Trophoblast cell (in vitro differentiated cells and primary cell): ENCODE measurements around the gene ACAD9.

Experiments used
- DNase-seq, 2 donors: peaks; one replicate each; pipeline ENCODE4 v3.0.0-alpha.2; 2016
- H2AFZ ChIP-seq: 2 replicates; pipeline ENCODE4 v1.6.1; 2013; ENCODE audit warnings: low read length, moderate library complexity, mild to moderate bottlenecking; ENCODE audit not compliant: insufficient read depth, poor library complexity
- H2AK5ac ChIP-seq: 2 replicates; pipeline ENCODE4 v1.6.1; 2013; ENCODE audit warnings: mild to moderate bottlenecking, low read length
- H2BK120ac ChIP-seq: 2 replicates; pipeline ENCODE4 v1.6.1; 2013; ENCODE audit warnings: low read length, mild to moderate bottlenecking, moderate library complexity; ENCODE audit not compliant: insufficient read depth, poor library complexity
- H2BK12ac ChIP-seq: 2 replicates; pipeline ENCODE4 v1.6.1; 2013; ENCODE audit warnings: mild to moderate bottlenecking, low read length, moderate library complexity
- H2BK5ac ChIP-seq: 2 replicates; pipeline ENCODE4 v1.6.1; 2013; ENCODE audit warnings: low read length, low read depth, moderate library complexity, mild to moderate bottlenecking; ENCODE audit not compliant: poor library complexity
- H3K14ac ChIP-seq: 2 replicates; pipeline ENCODE4 v1.6.1; 2013; ENCODE audit warnings: mild to moderate bottlenecking, low read length
- H3K18ac ChIP-seq: 2 replicates; pipeline ENCODE4 v1.6.1; 2013; ENCODE audit warnings: mild to moderate bottlenecking, low read length
- H3K23ac ChIP-seq: 2 replicates; pipeline ENCODE4 v1.6.1; 2013; ENCODE audit warnings: low read length
- H3K27ac ChIP-seq: 2 replicates; pipeline ENCODE4 v1.5.1; 2013; ENCODE audit warnings: low read depth, mild to moderate bottlenecking, inconsistent platforms, low read length, moderate library complexity
- H3K27me3 ChIP-seq: 2 replicates; pipeline ENCODE4 v1.6.1; 2013; ENCODE audit warnings: inconsistent platforms, mild to moderate bottlenecking, low read length, moderate library complexity; ENCODE audit not compliant: insufficient read depth
- H3K36me3 ChIP-seq, 2 experiments: 1 replicate in 1 of 2; 2 replicates in 1 of 2; pipeline ENCODE4 v1.6.1; 2013; ENCODE audit warnings: low read length in 2 of 2, mild to moderate bottlenecking in 2 of 2, moderate library complexity in 1 of 2; ENCODE audit not compliant: insufficient read depth in 2 of 2, control insufficient read depth in 1 of 2
- H3K4ac ChIP-seq: 2 replicates; pipeline ENCODE4 v1.6.1; 2013; ENCODE audit warnings: low read depth, mild to moderate bottlenecking, low read length, moderate library complexity
- H3K4me1 ChIP-seq, 2 experiments: 1 replicate in 1 of 2; 2 replicates in 1 of 2; pipeline ENCODE4 v1.6.1; 2013; ENCODE audit warnings: low read length in 2 of 2, mild to moderate bottlenecking in 2 of 2, moderate library complexity in 1 of 2; ENCODE audit not compliant: insufficient read depth in 2 of 2, control insufficient read depth in 1 of 2
- H3K4me2 ChIP-seq: 2 replicates; pipeline ENCODE4 v1.6.1; 2013; ENCODE audit warnings: inconsistent platforms, mild to moderate bottlenecking, low read length, moderate library complexity
- H3K4me3 ChIP-seq: 2 replicates; pipeline ENCODE4 v1.5.1; 2013; ENCODE audit warnings: mild to moderate bottlenecking, low read depth, low read length, inconsistent platforms
- H3K79me1 ChIP-seq: one replicate; pipeline ENCODE4 v1.6.1; 2013; ENCODE audit warnings: low read length
- H3K79me2 ChIP-seq: 2 replicates; pipeline ENCODE4 v1.6.1; 2013; ENCODE audit warnings: low read length, mild to moderate bottlenecking; ENCODE audit not compliant: control insufficient read depth, insufficient read depth, poor library complexity
- H3K9ac ChIP-seq: 2 replicates; pipeline ENCODE4 v1.6.1; 2013; ENCODE audit warnings: mild to moderate bottlenecking, low read length
- H3K9me3 ChIP-seq: 2 replicates; pipeline ENCODE4 v1.6.1; 2013; ENCODE audit warnings: low read depth, mild to moderate bottlenecking, control low read depth, inconsistent platforms, low read length; ENCODE audit not compliant: insufficient read depth
- H4K12ac ChIP-seq: 2 replicates; pipeline ENCODE4 v1.6.1; 2013; ENCODE audit warnings: low read depth, mild to moderate bottlenecking, low read length, moderate library complexity
- H4K8ac ChIP-seq: 2 replicates; pipeline ENCODE4 v1.6.1; 2013; ENCODE audit warnings: low read depth, mild to moderate bottlenecking, low read length, moderate library complexity
- H4K91ac ChIP-seq: one replicate; pipeline ENCODE4 v1.6.1; 2013; ENCODE audit warnings: low read depth, mild to moderate bottlenecking, low read length, moderate library complexity
- WGBS: extraction: QIAGEN DNeasy Blood & Tissue Kit; methylation state at CpG from one replicate; pipeline ENCODE4 v1.1.7; 2013; ENCODE audit warnings: missing lambda C conversion rate; ENCODE audit not compliant: insufficient read length, insufficient coverage; ENCODE audit errors: extremely low coverage; 5-methylcytosine and 5-hydroxymethylcytosine counted together

ACAD9 gene

DNA sequence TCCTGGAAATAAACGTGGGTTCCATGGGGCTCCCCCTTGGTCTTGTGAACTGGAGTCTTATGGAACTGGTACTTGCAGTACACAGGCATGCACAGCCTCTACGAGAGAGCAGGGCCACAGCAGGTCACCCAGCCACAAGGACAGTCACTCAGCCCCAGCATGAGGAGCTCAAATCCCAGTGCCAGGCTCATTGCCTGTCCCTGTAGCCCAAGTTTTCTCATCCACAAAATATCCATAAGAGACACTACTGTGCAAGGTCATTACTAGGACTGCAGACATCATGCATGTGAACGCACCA, 66.4 kb downstream of the ACAD9 start:
- Histone ChIP-seq H3K23ac (no peak overlapping the region), H3K27me3 (no peaks in the 10 kb centered on the region), H3K4me1 (no peaks in the 10 kb centered on the region), H3K79me2 (no peaks in the 10 kb centered on the region), H3K79me1 (no peaks in the 10 kb centered on the region), H3K4me2 (no peak overlapping the region), H3K4me3 (no peak overlapping the region), H2BK120ac (no peak overlapping the region), H2BK5ac (no peak overlapping the region), H3K9ac (no peak overlapping the region), H3K4ac (no peak overlapping the region), H4K8ac (no peak overlapping the region), H3K9me3 (no peaks in the 10 kb centered on the region), H3K27ac (no peak overlapping the region), H4K12ac (no peak overlapping the region), H3K14ac (no peak overlapping the region), H2AK5ac (no peak overlapping the region), H2AFZ (no peak overlapping the region), H2BK12ac (no peak overlapping the region), H3K18ac (no peak overlapping the region), H3K36me3 (no peaks in the 10 kb centered on the region), H4K91ac (no peak overlapping the region)
- no CpG with 5 or more reads among the region's 3 CpGs for WGBS
- no peak for DNase-seq

- Histone ChIP-seq H3K79me2 (no peaks in the 10 kb centered on the region), H3K27me3 (no peaks in the 10 kb centered on the region), H3K14ac (no peak overlapping the region), H3K4ac (no peak overlapping the region), H2BK5ac (no peak overlapping the region), H2BK120ac (no peak overlapping the region), H4K8ac (no peak overlapping the region), H2BK12ac (no peak overlapping the region), H3K27ac (no peak overlapping the region), H4K91ac (no peak overlapping the region), H3K23ac (no peak overlapping the region), H3K4me2 (no peak overlapping the region), H3K79me1 (no peaks in the 10 kb centered on the region), H3K9me3 (no peaks in the 10 kb centered on the region), H2AK5ac (no peak overlapping the region), H3K4me1 (no peaks in the 10 kb centered on the region), H3K4me3 (no peak overlapping the region), H3K18ac (no peak overlapping the region), H3K9ac (no peak overlapping the region), H4K12ac (no peak overlapping the region), H3K36me3 (no peaks in the 10 kb centered on the region), H2AFZ (no peak overlapping the region)
- no peak for DNase-seq
- WGBS = no CpG with 5 or more reads among the region's 7 CpGs
These were observed 67.0 kb downstream of the ACAD9 start for GRCh38 chr3:128946411-128946810.

DNA sequence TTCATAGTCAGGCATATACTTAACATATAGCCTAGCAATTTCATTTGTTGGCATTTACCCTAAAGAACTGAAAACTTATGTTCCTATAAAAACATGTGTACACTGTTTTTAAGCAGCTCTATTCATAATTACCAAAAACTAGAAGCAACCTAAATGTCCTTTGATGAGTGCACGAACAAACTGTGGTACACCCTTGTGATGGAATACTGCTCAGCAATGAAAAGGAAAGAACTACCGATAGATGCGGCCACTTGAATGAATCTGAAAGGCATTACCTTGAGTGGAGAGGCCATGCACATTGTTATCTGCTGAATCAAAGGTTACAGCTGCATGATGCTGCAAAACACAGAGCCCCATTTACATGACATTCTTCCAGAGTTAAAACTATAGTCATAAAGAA, 69.7 kb downstream of the ACAD9 start:
- Histone ChIP-seq H2BK120ac (no peak overlapping the region), H3K27ac (no peak overlapping the region), H3K4me2 (no peak overlapping the region), H4K91ac (no peak overlapping the region), H4K12ac (no peak overlapping the region), H3K4me3 (no peak overlapping the region), H3K9ac (no peak overlapping the region), H2AFZ (no peak overlapping the region), H2AK5ac (no peak overlapping the region), H3K27me3 (no peaks in the 10 kb centered on the region), H3K4me1 (no peaks in the 10 kb centered on the region), H3K14ac (no peak overlapping the region), H3K9me3 (no peaks in the 10 kb centered on the region), H3K79me1 (no peaks in the 10 kb centered on the region), H3K23ac (no peak overlapping the region), H4K8ac (no peak overlapping the region), H3K4ac (no peak overlapping the region), H2BK12ac (no peak overlapping the region), H3K79me2 (no peaks in the 10 kb centered on the region), H2BK5ac (no peak overlapping the region), H3K36me3 (no peaks in the 10 kb centered on the region), H3K18ac (no peak overlapping the region)
- no peak for DNase-seq
- WGBS = no CpG with 5 or more reads among the region's 3 CpGs

DNA sequence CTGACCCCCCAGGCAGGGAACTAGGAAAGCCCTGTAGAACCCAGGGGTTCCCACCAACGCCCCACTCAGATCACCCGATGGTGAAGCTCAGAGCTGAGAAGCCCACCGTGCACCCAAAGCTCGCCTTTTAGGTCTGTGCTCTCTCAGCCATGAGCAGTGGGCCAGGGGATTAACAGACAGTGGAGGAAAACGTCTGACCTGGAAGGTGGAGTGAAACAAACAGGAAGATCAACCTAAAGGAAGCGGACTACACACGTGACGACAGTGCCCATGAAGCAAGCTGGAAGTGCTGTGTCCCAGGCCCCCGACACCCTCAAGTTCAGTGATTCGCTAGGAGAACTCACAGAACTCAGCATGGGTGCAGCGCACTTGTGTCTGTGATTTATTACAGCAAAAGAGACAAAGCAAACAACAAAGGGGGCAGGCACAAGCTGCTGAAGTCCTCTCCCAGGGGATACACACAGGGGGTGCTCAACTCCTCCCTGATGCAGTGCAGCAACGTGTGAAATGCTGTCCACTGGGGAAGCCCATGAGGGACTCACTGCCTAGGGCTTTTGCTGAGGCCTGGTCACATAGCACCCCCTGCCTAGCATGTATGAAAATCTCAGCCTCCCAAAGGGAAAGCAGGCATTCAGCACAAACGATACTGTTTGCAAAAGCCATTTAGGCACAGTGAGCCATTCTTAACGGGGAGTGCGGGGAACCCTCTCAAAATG, 71.0 kb downstream of the ACAD9 start:
- Histone ChIP-seq H3K4me3 (no peak overlapping the region), H3K18ac (no peak overlapping the region), H3K9ac (no peak overlapping the region), H4K12ac (no peak overlapping the region), H3K4ac (no peak overlapping the region), H3K4me1 (no peaks in the 10 kb centered on the region), H3K27ac (no peak overlapping the region), H3K9me3 (no peaks in the 10 kb centered on the region), H2BK120ac (no peak overlapping the region), H3K79me2 (no peaks in the 10 kb centered on the region), H4K91ac (no peak overlapping the region), H2BK5ac (no peak overlapping the region), H2AK5ac (no peak overlapping the region), H3K36me3 (no peaks in the 10 kb centered on the region), H2AFZ (no peak overlapping the region), H3K14ac (no peak overlapping the region), H3K23ac (no peak overlapping the region), H3K27me3 (no peaks in the 10 kb centered on the region), H3K4me2 (no peak overlapping the region), H2BK12ac (no peak overlapping the region), H4K8ac (no peak overlapping the region), H3K79me1 (no peaks in the 10 kb centered on the region)
- WGBS = no CpG with 5 or more reads among the region's 15 CpGs
- DNase-seq = no peak
